Measurements from ENCODE around the gene NR2C2AP. TPM values are rescaled to one million over a fixed set of nuclear protein-coding genes. Genes with fewer than 3 reads are reported as not detected.

The NR2C2AP gene
- total RNA-seq, 1 donor, result 7.8 TPM

DNA sequence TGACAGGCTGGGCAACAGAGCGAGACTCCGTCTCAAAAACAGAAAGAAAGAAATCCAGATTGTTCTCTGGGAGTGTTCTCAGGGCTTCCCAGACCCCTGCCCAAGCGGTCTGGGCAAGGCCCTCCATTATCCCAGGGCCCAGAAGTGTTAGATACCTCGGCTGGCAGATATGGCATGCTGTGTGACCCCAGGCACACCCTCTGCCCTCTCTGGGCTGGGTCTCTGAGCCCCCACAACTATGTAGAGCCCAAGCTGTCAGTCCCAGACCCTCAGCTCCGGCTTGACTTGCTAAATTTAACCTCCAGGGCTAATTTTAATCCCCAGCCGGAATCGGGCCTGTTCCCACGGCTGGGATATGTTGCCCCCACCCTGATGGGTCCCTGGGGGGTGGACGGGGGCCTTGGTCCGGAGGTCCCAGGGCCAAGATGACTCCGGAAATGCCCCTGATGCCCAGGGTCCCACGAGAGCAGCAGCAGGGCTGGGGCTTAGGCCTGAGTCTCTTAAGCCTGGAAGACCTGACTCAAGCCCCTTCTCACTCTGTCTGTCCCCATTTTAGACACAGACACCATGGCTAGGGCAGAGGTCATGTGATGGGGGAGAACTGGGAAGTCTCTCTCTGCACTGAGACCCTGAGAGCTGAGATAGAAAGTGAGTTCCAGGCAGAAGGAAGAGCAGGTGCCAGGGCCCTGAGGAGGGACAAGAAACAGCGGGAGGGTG, 50.4 kb downstream of the NR2C2AP start:
- TF ChIP-seq, protein P1, sequence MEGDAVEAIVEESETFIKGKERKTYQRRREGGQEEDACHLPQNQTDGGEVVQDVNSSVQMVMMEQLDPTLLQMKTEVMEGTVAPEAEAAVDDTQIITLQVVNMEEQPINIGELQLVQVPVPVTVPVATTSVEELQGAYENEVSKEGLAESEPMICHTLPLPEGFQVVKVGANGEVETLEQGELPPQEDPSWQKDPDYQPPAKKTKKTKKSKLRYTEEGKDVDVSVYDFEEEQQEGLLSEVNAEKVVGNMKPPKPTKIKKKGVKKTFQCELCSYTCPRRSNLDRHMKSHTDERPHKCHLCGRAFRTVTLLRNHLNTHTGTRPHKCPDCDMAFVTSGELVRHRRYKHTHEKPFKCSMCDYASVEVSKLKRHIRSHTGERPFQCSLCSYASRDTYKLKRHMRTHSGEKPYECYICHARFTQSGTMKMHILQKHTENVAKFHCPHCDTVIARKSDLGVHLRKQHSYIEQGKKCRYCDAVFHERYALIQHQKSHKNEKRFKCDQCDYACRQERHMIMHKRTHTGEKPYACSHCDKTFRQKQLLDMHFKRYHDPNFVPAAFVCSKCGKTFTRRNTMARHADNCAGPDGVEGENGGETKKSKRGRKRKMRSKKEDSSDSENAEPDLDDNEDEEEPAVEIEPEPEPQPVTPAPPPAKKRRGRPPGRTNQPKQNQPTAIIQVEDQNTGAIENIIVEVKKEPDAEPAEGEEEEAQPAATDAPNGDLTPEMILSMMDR (IDR thresholded peaks at IDR 0.05; ENCODE audit: insufficient read depth, low read depth, low read length), result no peak
- no peak overlapping the region for H3K4me3 ChIP-seq (ENCODE audit: low read depth, low read length)
- no peak for DNase-seq (ENCODE audit: low read depth)

DNA sequence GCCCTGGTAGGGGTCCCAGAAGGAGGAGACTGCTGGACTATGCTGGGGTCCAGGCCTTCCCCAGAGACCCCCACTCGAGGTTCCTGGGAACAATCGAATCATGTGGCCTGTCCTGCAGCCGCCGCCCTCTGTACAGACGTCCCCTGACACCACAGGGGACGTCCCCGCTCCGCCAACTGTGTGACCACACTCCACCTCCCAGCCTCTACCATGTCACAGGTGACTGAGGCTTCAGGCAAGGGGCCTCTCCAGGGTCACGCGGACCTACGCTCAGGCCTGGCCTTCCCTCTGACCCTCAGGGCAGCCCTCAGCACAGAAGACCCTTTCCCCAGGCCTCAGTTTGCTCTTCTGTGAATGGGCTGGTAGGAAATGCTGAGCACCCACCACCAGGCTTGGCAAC, 51.8 kb downstream of the NR2C2AP start:
- TF ChIP-seq, protein P1 (IDR thresholded peaks at IDR 0.05; ENCODE audit: insufficient read depth, low read depth, low read length), result no peak

More for the DNA sequence above, 51.8 kb downstream of the NR2C2AP start:
- no peak for DNase-seq (ENCODE audit: low read depth)
- H3K4me3 ChIP-seq (ENCODE audit: low read depth, low read length), result no peak overlapping the region

Small RNAs within 50 kb of the gene (small RNA-seq; reads per million reads assigned to genes)
- gene RNU6-1028P, result not detected

Other genes with a start within 250 kb of the NR2C2AP start
- 39.3 and 57.4 TPM in 2 replicates for gene SUGP2, start 169.9 kb downstream of the NR2C2AP start, total RNA-seq
- gene ARMC6, start 169.8 kb downstream of the NR2C2AP start, total RNA-seq, result 37.1 and 42.8 TPM in 2 replicates
- gene SLC25A42, start 139.4 kb downstream of the NR2C2AP start, total RNA-seq, result 5.8 and 9.1 TPM in 2 replicates
- 18.1 and 20.9 TPM in 2 replicates for gene TMEM161A, start 64.9 kb downstream of the NR2C2AP start, total RNA-seq
- gene MEF2B, start 33.2 kb downstream of the NR2C2AP start, total RNA-seq, result 0.32 TPM in 1 of 2 replicates, not detected in the other
- gene BORCS8, start 11.3 kb downstream of the NR2C2AP start, total RNA-seq, result 13.4 and 19.0 TPM in 2 replicates
- 57.9 and 83.4 TPM in 2 replicates for gene RFXANK, start 11.2 kb downstream of the NR2C2AP start, total RNA-seq
- gene NCAN, start 8.5 kb upstream of the NR2C2AP start, total RNA-seq, result under 0.01 TPM in 1 of 2 replicates, not detected in the other
- 0.86 and 1.3 TPM in 2 replicates for gene TM6SF2, start 69.9 kb upstream of the NR2C2AP start, total RNA-seq
- gene SUGP1, start 117.1 kb upstream of the NR2C2AP start, total RNA-seq, result 22.5 and 27.4 TPM in 2 replicates
- gene MAU2, start 117.4 kb upstream of the NR2C2AP start, total RNA-seq, result 30.6 and 32.4 TPM in 2 replicates
- 44.5 and 57.0 TPM in 2 replicates for gene GATAD2A, start 202.3 kb upstream of the NR2C2AP start, total RNA-seq

Measured in fibroblast of villous mesenchyme (primary cell).